Small intestine (tissue), 7 donors: ENCODE measurements around the gene KLF17. TPM values are rescaled to one million over a fixed set of nuclear protein-coding genes. Genes with fewer than 3 reads are reported as not detected.
"Not testable (repeated sequence)": the region's sequence is repeated elsewhere in the genome, so short reads cannot be mapped to it uniquely, and the experiment has no call there.

Source experiments
- DNase-seq, 2 donors: peaks; one replicate each; pipeline versions ENCODE4 v3.0.0 to v3.0.0-alpha.2; 2013
- FAIRE-seq: peaks from 2 replicates; lab custom pipeline; 2012; peaks lifted over from hg19 to GRCh38; lab: Jason Lieb, UNC
- H3K27ac ChIP-seq, 3 donors: one replicate each; pipeline ENCODE4 v1.5.1; 2013; ENCODE audit warnings: low read length in 2 of 3, mild to moderate bottlenecking in 2 of 3, control low read depth in 1 of 3, inconsistent platforms in 1 of 3, low read depth in 1 of 3, moderate library complexity in 1 of 3
- H3K27me3 ChIP-seq, 3 donors: one replicate each; pipeline ENCODE4 v1.6.1; 2013; ENCODE audit warnings: low read length in 3 of 3, inconsistent platforms in 1 of 3; ENCODE audit not compliant: control insufficient read depth in 3 of 3, insufficient read depth in 3 of 3
- H3K36me3 ChIP-seq, 3 donors: one replicate each; pipeline ENCODE4 v1.6.1; 2013; ENCODE audit warnings: low read length in 3 of 3, inconsistent platforms in 1 of 3, low read depth in 1 of 3, mild to moderate bottlenecking in 1 of 3, moderate library complexity in 1 of 3; ENCODE audit not compliant: control insufficient read depth in 3 of 3, insufficient read depth in 2 of 3
- H3K4me1 ChIP-seq, 3 donors: one replicate each; pipeline ENCODE4 v1.6.1; 2013; ENCODE audit warnings: low read length in 2 of 3, inconsistent platforms in 1 of 3, low read depth in 1 of 3, mild to moderate bottlenecking in 1 of 3, moderate library complexity in 1 of 3; ENCODE audit not compliant: control insufficient read depth in 3 of 3, insufficient read depth in 2 of 3
- H3K4me3 ChIP-seq, 3 donors: one replicate each; pipeline ENCODE4 v1.5.1; 2013; ENCODE audit warnings: low read length in 3 of 3, control low read depth in 1 of 3, inconsistent platforms in 1 of 3, low read depth in 1 of 3, mild to moderate bottlenecking in 1 of 3, moderate library complexity in 1 of 3
- H3K9me3 ChIP-seq, 2 donors: one replicate each; pipeline ENCODE4 v1.6.1; 2013; ENCODE audit warnings: low read depth in 1 of 2, low read length in 1 of 2; ENCODE audit not compliant: control insufficient read depth in 2 of 2, insufficient read depth in 1 of 2
- WGBS, 3 donors: extraction: QIAGEN DNeasy Blood & Tissue Kit; methylation state at CpG; one replicate each; pipeline ENCODE4 v1.1.7; 2013; 5-methylcytosine and 5-hydroxymethylcytosine counted together
- polyA plus RNA-seq, 4 donors: library from polyadenylated mRNA; stranded (reverse) in 3 of 4; unstranded in 1 of 4; fragments of 200-250 nt in 3 of 4; fragments of 120-200 nt in 1 of 4; gene quantifications; one replicate each; pipeline versions ENCODE4 v1.2.1 to v1.2.3, GENCODE V29; 2013
- donor health status: healthy with polysubstance abuse.
- donor health status: control.
- donor health status: control.
- donor health status: Bipolar disorder and iron deficiency.
- donor health status: healthy.

The KLF17 gene
- polyA plus RNA-seq, 4 donors = 0.06 TPM; not detected in 3

DNA sequence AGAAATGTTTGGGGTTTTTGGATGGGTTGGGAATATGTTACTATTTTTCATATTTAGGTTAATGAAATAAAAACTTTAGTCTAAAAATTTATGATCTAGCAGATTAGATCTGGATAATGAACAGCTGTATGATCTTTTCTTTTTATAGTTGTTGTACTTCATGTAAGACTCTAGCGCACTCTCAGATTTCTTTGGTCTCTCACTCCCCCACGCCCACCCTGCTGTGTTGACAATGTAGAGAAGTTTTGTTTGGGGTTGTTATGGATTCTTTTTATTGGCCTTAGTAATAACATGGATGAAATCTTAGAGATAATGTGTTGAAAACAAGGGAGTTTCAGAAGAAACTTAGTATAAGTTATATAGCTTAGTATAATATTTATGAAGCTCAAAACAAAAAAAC is 17.3 kb downstream of the KLF17 start:
- no peak for DNase-seq
- WGBS, 3 donors = 51 to 71% (median 52%) methylated on average over 2 of the region's 2 CpGs
- no peaks in the 10 kb centered on the region for H3K36me3 ChIP-seq
- no peak overlapping the region for H3K27ac ChIP-seq
- no peak for FAIRE-seq
- no peak overlapping the region for H3K4me3 ChIP-seq
- peaks cover 0 to 2% (median 2%) of the 10 kb centered on the region in 3 donors for H3K27me3 ChIP-seq
- no peaks in the 10 kb centered on the region for H3K9me3 ChIP-seq
- H3K4me1 ChIP-seq = no peaks in the 10 kb centered on the region

DNA sequence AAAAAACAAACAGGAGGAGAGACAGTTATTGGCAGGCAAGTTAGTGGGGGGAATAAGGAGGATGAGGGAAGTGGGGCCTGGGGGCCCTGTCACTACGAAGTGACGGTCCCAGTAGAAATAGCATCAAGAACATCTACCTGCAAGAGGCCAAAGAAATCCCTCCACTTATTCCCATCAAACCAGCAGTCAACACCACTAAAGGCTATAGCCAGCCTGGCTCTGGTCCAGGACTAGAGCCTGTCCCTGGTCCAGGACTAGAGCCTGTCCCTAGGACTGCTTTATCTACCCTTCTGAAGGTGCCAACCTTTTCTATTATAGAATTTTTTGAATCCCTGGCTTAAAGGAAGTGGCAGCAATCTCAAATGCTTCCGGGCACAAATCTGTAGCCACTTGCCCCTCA is 19.6 kb downstream of the KLF17 start:
- Histone ChIP-seq H3K4me1 (no peaks in the 10 kb centered on the region), H3K27me3 (peaks cover 0 to 2% (median 0%) of the 10 kb centered on the region in 3 donors), H3K27ac (no peak overlapping the region), H3K36me3 (no peaks in the 10 kb centered on the region), H3K9me3 (peaks cover 0 to under 1% of the 10 kb centered on the region in 2 donors), H3K4me3 (no peak overlapping the region)
- FAIRE-seq (no peak), DNase-seq (no peak)
- 85 to 95% (median 92%) methylated on average over 3 of the region's 3 CpGs for WGBS, 3 donors

DNA sequence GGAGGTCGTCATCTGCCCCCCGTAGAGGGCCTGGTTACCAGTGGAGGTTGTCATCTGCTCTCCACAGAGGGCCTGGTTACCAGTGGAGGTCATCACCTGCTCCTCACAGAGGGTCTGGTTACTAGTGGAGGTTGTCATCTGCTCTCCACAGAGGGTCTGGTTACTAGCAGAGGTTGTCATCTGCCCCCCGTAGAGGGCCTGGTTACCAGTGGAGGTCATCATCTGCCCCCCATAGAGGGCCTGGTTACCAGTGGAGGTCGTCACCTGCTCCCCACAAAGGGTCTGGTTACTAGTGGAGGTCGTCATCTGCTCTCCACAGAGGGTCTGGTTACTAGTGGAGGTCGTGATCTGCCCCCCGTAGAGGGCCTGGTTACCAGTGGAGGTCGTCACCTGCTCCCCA is 20.9 kb downstream of the KLF17 start:
- H3K36me3 ChIP-seq, DNase-seq, H3K4me1 ChIP-seq, H3K27me3 ChIP-seq, FAIRE-seq, H3K4me3 ChIP-seq, H3K27ac ChIP-seq, H3K9me3 ChIP-seq: not testable (repeated sequence)
- WGBS, 3 donors = 79 to 84% (median 79%) methylated on average over 6 to 8 of the region's 8 CpGs

DNA sequence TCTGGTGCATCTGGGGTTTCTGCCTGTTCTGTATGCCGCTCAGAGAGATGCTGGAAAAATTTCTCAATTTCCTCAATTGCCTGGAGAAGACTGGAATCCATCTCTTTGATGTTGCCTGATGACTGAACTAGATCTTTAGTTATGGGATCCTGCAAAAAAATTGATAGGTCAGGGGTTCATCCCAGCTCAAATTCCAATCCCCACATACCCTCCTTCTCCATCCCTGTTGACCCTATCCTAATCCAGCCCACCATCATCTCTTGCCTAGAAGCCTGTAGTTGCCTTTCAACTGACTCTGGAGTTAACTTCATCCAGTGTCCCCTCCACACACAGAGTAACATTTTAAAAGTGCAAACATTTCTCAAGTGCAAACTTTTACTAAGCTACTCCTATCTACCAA is 22.9 kb downstream of the KLF17 start, which contains the start of gene KLF18:
Gene KLF18 (minus strand): TSS at position 101 of the 400 bp plus-strand sequence. CDS start 0 bp downstream, at position 101.
- Histone ChIP-seq H3K27me3 (no peaks in the 10 kb centered on the region), H3K4me3 (no peak within 1 kb of the TSS), H3K9me3 (peaks cover 0 to 16% of the 10 kb centered on the region in 2 donors), H3K36me3 (no peaks in the 10 kb centered on the region), H3K27ac (no peak within 1 kb of the TSS), H3K4me1 (no peaks in the 10 kb centered on the region)
- WGBS, 3 donors = 75 to 90% (median 87%) methylated on average over 1 of the region's 1 CpG
- no peak for FAIRE-seq
- no peak for DNase-seq

DNA sequence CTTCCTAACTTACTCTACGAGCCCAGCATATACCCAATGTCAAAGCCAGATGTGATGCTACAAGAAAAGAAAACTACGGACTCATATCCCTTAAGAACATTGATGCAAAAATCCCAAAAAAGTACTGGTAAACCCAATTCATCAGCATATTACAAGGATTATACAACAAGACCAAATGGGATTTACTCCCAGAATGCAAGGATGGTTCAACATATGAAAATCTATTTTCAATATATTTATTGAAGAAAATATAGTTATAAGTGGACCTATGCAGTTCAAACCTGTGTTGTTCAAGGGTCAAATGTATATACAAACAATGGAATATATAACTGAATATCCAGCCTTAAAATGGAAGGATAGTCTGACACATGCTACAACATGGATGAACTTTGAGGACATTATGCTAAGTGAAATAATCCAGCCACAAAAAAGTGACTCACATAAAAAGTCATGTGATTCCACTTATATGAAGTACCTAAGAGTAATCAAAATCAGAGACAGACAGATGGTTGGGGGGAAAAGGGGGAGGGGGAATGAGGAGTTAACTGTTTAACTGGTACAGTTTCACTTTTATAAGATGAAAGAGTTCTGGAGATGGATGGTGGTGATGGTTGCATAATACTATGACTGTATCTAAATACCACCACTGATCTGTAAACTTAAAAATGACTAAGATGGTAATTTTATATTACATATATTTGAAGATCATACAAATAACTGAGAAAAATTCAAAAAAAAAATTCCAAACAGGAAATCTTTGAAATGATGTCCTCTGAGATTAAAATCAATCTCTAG is 26.5 kb downstream of the KLF17 start:
- H3K36me3 ChIP-seq = no peaks in the 10 kb centered on the region
- FAIRE-seq = no peak
- peaks cover 0 to 20% of the 10 kb centered on the region in 2 donors for H3K9me3 ChIP-seq
- no peaks in the 10 kb centered on the region for H3K4me1 ChIP-seq
- no peaks in the 10 kb centered on the region for H3K27me3 ChIP-seq
- DNase-seq = no peak
- no peak overlapping the region for H3K4me3 ChIP-seq
- WGBS, 3 donors = 91 to 95% (median 93%) methylated on average over 2 of the region's 2 CpGs
- H3K27ac ChIP-seq = no peak overlapping the region

DNA sequence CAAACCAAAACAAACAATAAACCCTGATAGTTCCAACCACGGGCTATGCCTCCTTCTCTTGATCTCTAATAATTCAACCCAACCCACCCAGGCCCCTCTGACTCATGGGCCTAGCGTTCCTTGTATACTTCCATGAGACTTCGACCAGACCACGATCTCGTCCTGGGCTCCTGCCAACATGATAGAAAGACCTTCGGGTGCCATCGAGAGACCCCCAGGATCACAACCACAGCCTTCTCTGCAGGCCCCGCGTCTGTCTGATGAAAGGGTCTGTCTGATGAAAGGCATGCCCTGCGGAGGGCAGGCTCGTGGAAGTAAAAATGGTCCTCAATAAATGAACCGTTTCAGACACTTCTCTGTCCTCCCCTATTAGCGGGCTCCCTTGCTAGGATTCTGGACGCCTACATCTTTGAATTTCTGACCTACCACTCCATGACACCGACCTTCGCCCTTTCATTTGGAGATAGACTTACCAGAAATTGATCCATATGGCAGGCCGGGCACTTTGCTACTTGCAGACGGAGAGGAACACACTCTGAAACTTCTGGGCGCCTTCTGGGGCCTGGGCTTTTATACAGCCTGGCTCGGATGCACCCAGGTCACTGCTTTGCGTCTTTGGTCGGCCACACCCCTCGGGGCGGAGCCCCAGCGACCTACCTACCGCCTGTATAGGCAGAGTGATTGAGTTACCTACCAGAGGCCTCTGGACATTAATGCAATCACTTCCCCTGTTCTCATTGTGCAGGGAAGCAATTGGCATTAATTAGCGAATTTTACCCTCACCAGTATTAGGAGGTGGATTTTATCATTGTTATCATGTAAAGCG is 28.1 kb downstream of the KLF17 start:
- H3K9me3 ChIP-seq = peaks cover 0 to 20% of the 10 kb centered on the region in 2 donors
- H3K4me3 ChIP-seq = no peak overlapping the region
- no peaks in the 10 kb centered on the region for H3K27me3 ChIP-seq
- FAIRE-seq (no peak), DNase-seq (no peak)
- H3K27ac ChIP-seq = no peak overlapping the region
- no peaks in the 10 kb centered on the region for H3K4me1 ChIP-seq
- 90 to 92% (median 91%) methylated on average over 28 of the region's 28 CpGs for WGBS, 3 donors
- no peaks in the 10 kb centered on the region for H3K36me3 ChIP-seq

DNA sequence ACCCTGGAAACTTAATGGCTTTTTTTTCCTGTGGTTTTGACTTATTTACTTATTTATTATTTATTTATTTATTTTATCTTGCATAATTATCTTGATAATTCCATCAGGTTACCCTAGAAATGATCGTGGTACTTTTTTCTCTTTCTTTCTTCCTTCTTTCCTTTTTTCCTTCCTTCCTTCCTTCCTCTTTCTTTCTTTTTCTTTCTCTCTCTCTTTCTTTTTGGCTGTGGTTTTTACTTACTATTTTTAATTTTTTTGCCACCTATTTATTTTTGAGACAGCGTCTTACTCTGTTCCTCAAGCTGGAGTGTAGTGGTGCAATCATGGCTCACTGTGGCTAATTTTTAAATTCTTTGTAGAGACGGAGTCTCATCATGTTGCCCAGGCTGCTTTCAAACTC is 29.0 kb downstream of the KLF17 start:
- H3K27me3 ChIP-seq = no peaks in the 10 kb centered on the region
- DNase-seq (no peak), FAIRE-seq (no peak)
- H3K4me3 ChIP-seq = no peak overlapping the region
- H3K4me1 ChIP-seq = no peaks in the 10 kb centered on the region
- no peaks in the 10 kb centered on the region for H3K36me3 ChIP-seq
- H3K27ac ChIP-seq = no peak overlapping the region
- WGBS, 3 donors = 81 to 88% (median 87%) methylated on average over 3 of the region's 3 CpGs
- H3K9me3 ChIP-seq = peaks cover 0 to 20% of the 10 kb centered on the region in 2 donors

DNA sequence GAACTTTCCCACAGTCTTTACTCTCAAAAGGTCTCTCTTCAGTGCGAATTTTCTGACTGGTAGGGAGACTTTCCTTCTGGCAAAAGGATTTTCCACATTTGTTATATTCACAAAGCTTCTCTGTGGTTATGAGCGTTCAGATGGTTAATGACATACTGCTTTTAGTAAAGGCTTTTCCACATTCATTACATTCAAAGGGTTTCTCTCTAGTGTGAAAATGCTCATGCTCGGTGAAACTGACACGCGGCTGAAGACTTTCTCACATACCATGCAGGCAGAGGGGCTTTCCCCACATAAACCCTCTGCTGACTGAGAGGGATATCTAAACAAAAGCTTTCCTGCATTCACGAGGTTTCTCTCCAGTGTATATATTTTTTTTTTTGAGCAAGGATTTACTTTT is 32.7 kb downstream of the KLF17 start:
- H3K4me3 ChIP-seq = no peak overlapping the region
- H3K4me1 ChIP-seq = no peaks in the 10 kb centered on the region
- no peak for FAIRE-seq
- no peak overlapping the region for H3K27ac ChIP-seq
- H3K27me3 ChIP-seq = no peaks in the 10 kb centered on the region
- WGBS, 3 donors = 52 to 68% (median 55%) methylated on average over 6 of the region's 6 CpGs
- DNase-seq = no peak
- peaks cover 0 to 6% of the 10 kb centered on the region in 2 donors for H3K9me3 ChIP-seq
- H3K36me3 ChIP-seq = no peaks in the 10 kb centered on the region
